GM23338 (cell line): ENCODE data around the gene OR1I1. TPM values are rescaled to one million over a fixed set of nuclear protein-coding genes. Genes with fewer than 3 reads are reported as not detected.

Experiments
- ATAC-seq: fragments of 200-7000 bp; cut with Tn5 transposase; 3 replicates; pipeline ENCODE4 v1.9.1; 2020
- DNase-seq: peaks from one replicate; pipeline ENCODE4 v3.0.0-alpha.2; 2015; ENCODE audit warnings: low spot score
- H2AFZ ChIP-seq: fragments of 200-600 bp; sonication (generic); 2 replicates; pipeline ENCODE4 v1.8.0; 2016; ENCODE audit warnings: antibody characterized with exemption, mild to moderate bottlenecking, moderate library complexity
- H3F3A ChIP-seq: fragments of 200-600 bp; sonication (generic); replicated peaks from 2 replicates; pipeline ENCODE4 v1.8.0; 2017; ENCODE audit warnings: antibody characterized with exemption, mixed run types, low read depth
- H3K27ac ChIP-seq: fragments of 200-600 bp; sonication (generic); 2 replicates; pipeline ENCODE4 v1.6.1; 2016; ENCODE audit warnings: low read depth
- H3K27me3 ChIP-seq: fragments of 200-600 bp; sonication (generic); 2 replicates; pipeline ENCODE4 v1.8.0; 2016; ENCODE audit warnings: mild to moderate bottlenecking, mixed run types, moderate library complexity; ENCODE audit not compliant: insufficient read depth
- H3K36me3 ChIP-seq: fragments of 200-600 bp; sonication (generic); 2 replicates; pipeline ENCODE4 v1.8.0; 2016; ENCODE audit warnings: mild to moderate bottlenecking; ENCODE audit not compliant: insufficient read depth
- H3K4me1 ChIP-seq: fragments of 200-600 bp; sonication (generic); 2 replicates; pipeline ENCODE4 v1.8.0; 2016; ENCODE audit warnings: mild to moderate bottlenecking, moderate library complexity; ENCODE audit not compliant: insufficient read depth
- H3K4me2 ChIP-seq: fragments of 200-600 bp; sonication (generic); 2 replicates; pipeline ENCODE4 v1.7.1; 2017; ENCODE audit warnings: mixed run types
- H3K4me3 ChIP-seq: fragments of 200-600 bp; sonication (generic); 2 replicates; pipeline ENCODE4 v1.6.1; 2016; ENCODE audit warnings: mixed run types
- H3K79me2 ChIP-seq: fragments of 200-600 bp; sonication (generic); replicated peaks from 2 replicates; pipeline ENCODE4 v1.8.0; 2017; ENCODE audit warnings: mild to moderate bottlenecking; ENCODE audit not compliant: insufficient read depth
- H3K9me2 ChIP-seq: fragments of 200-600 bp; sonication (generic); 2 replicates; pipeline ENCODE4 v1.8.0; 2017; ENCODE audit not compliant: insufficient read depth
- H4K20me1 ChIP-seq: fragments of 200-600 bp; sonication (generic); replicated peaks from 2 replicates; pipeline ENCODE4 v1.8.0; 2017; ENCODE audit warnings: mild to moderate bottlenecking; ENCODE audit not compliant: insufficient read depth
- H3K27ac Mint-ChIP-seq: 2 replicates; pipeline ENCODE4 v1.8.0; 2020; ENCODE audit warnings: inconsistent platforms, mild to moderate bottlenecking, moderate library complexity, mixed read lengths
- H3K27me3 Mint-ChIP-seq: 3 replicates; pipeline ENCODE4 v1.8.0; 2022; ENCODE audit warnings: low read depth, mild to moderate bottlenecking, moderate library complexity, mixed read lengths, inconsistent platforms; ENCODE audit not compliant: insufficient read depth, poor library complexity
- H3K36me3 Mint-ChIP-seq: 3 replicates; pipeline ENCODE4 v1.8.0; 2021; ENCODE audit warnings: low read depth, mild to moderate bottlenecking, inconsistent platforms, moderate library complexity, mixed read lengths
- H3K4me1 Mint-ChIP-seq: 3 replicates; pipeline ENCODE4 v1.8.0; 2020; ENCODE audit warnings: mild to moderate bottlenecking, inconsistent platforms, mixed read lengths
- H3K4me3 Mint-ChIP-seq: 3 replicates; pipeline ENCODE4 v1.8.0; 2021; ENCODE audit warnings: moderate library complexity, mild to moderate bottlenecking, inconsistent platforms, mixed read lengths
- H3K9me3 Mint-ChIP-seq: 3 replicates; pipeline ENCODE4 v1.8.0; 2020; ENCODE audit warnings: moderate library complexity, mild to moderate bottlenecking, inconsistent platforms, mixed read lengths
- CREB1 ChIP-seq: fragments of 250-450 bp; sonication (Bioruptor Pico); IDR thresholded peaks from 2 replicates; pipeline ENCODE4 v1.5.0; 2020; ENCODE audit warnings: low read depth, mild to moderate bottlenecking, moderate library complexity
- EZH2phosphoT487 ChIP-seq: fragments of 200-600 bp; sonication (generic); IDR thresholded peaks from one replicate; pipeline ENCODE4 v1.8.1; 2018; ENCODE audit warnings: antibody characterized with exemption; ENCODE audit not compliant: unreplicated experiment
- JUNB ChIP-seq: IDR thresholded peaks from one replicate; pipeline ENCODE4 v1.6.1; 2016; ENCODE audit warnings: antibody characterized with exemption; ENCODE audit not compliant: unreplicated experiment
- NANOG ChIP-seq: IDR thresholded peaks from 2 replicates; pipeline ENCODE4 v1.6.1; 2016; ENCODE audit warnings: antibody characterized with exemption, borderline replicate concordance
- REST ChIP-seq: IDR thresholded peaks from one replicate; pipeline ENCODE4 v1.6.1; 2018; ENCODE audit warnings: antibody characterized with exemption; ENCODE audit not compliant: unreplicated experiment
- STAT1 ChIP-seq: IDR thresholded peaks from one replicate; pipeline ENCODE4 v1.6.1; 2016; ENCODE audit warnings: antibody characterized with exemption; ENCODE audit not compliant: unreplicated experiment
- ZNF331 ChIP-seq: fragments of 250-450 bp; sonication (Bioruptor Pico); IDR thresholded peaks from 2 replicates; pipeline ENCODE4 v1.5.0; 2020; ENCODE audit warnings: low read depth, mild to moderate bottlenecking, moderate library complexity
- ZNF462 ChIP-seq: fragments of 250-450 bp; sonication (Bioruptor Pico); IDR thresholded peaks from 2 replicates; pipeline ENCODE4 v1.5.0; 2020; ENCODE audit warnings: mild to moderate bottlenecking, moderate library complexity
- polyA plus RNA-seq: library from polyadenylated mRNA; unstranded; fragments of >200 nt; fragmentation: Nextera tagmentation; extraction: Ambion mirVana; gene quantifications from 2 replicates; pipeline ENCODE4 v1.2.1, GENCODE V29; 2016
- total RNA-seq: library from RNA; depleted of rRNA; stranded (reverse); fragments of >200 nt; shearing (Covaris generic); gene quantifications from 2 replicates; pipeline ENCODE4 v1.2.3, GENCODE V29; 2014

Gene OR1I1
- total and polyA plus RNA-seq, 2 experiments from 2014 or later = not detected

- Mint-ChIP-seq H3K4me3 (no peak within 1 kb of the TSS), H3K27me3 (peaks cover 2% of the 10 kb centered on the region), H3K36me3 (peaks cover 23% of the 10 kb centered on the region), H3K9me3 (peaks cover 93% of the 10 kb centered on the region), H3K4me1 (no peaks in the 10 kb centered on the region), H3K27ac (no peak within 1 kb of the TSS)
- H3K9me2 ChIP-seq = peaks cover 8% of the 10 kb centered on the region; the same call in 1 of the 2 replicates
- H3K4me1 ChIP-seq = no peaks in the 10 kb centered on the region
- H4K20me1 ChIP-seq = no peaks in the 10 kb centered on the region
- H2AFZ ChIP-seq = peak within 1 kb of the TSS; percentile 43; the same call in 1 of the 2 replicates
- H3K79me2 ChIP-seq = no peaks in the 10 kb centered on the region
- H3F3A ChIP-seq = no peaks in the 10 kb centered on the region
- no peak within 1 kb of the TSS for H3K4me3 ChIP-seq
- no peaks in the 10 kb centered on the region for H3K27me3 ChIP-seq
- ATAC-seq (no peak), DNase-seq (no peak)
- TF ChIP-seq NANOG = no peak
- no peak for TF ChIP-seq ZNF331 (CRISPR knock-in tag)
- TF ChIP-seq EZH2phosphoT487 = no peak
- no peak for TF ChIP-seq REST
- no peak within 1 kb of the TSS for H3K27ac ChIP-seq
- H3K36me3 ChIP-seq = no peaks in the 10 kb centered on the region
- H3K4me2 ChIP-seq = no peak within 1 kb of the TSS
Measured at GRCh38 chr19:15048885-15049541, 33.0 kb upstream of the OR1I1 start, which contains the start of gene CASP14. Gene CASP14 (plus strand): TSS chr19:15049480. CDS start chr19:15052252, 2,772 bp downstream.

GRCh38 chr19:15050639-15051038, 31.4 kb upstream of the OR1I1 start:
- DNase-seq (no peak), ATAC-seq (no peak)
- Histone ChIP-seq H3K4me3 (no peak overlapping the region), H3K27me3 (no peaks in the 10 kb centered on the region), H3F3A (no peaks in the 10 kb centered on the region), H3K79me2 (no peaks in the 10 kb centered on the region), H4K20me1 (no peaks in the 10 kb centered on the region), H3K27ac (no peak overlapping the region), H3K36me3 (no peaks in the 10 kb centered on the region), H2AFZ (no peak overlapping the region), H3K4me2 (no peak overlapping the region), H3K4me1 (no peaks in the 10 kb centered on the region), H3K9me2 (peaks cover 8% of the 10 kb centered on the region; the same call in 1 of the 2 replicates)
- Mint-ChIP-seq H3K27ac (no peak overlapping the region), H3K4me1 (no peaks in the 10 kb centered on the region), H3K9me3 (peaks cover 88% of the 10 kb centered on the region), H3K27me3 (peaks cover 2% of the 10 kb centered on the region), H3K36me3 (peaks cover 26% of the 10 kb centered on the region), H3K4me3 (no peak overlapping the region; the same call in 2 of the 3 replicates)
- no peak for TF ChIP-seq ZNF462 (CRISPR knock-in tag)
- no peak for TF ChIP-seq CREB1 (CRISPR knock-in tag)
- TF ChIP-seq NANOG = no peak
- no peak for TF ChIP-seq STAT1
- no peak for TF ChIP-seq JUNB
- TF ChIP-seq ZNF331 (CRISPR knock-in tag) = no peak
- TF ChIP-seq EZH2phosphoT487 = no peak
